Tongue (tissue), 2 donors: ENCODE measurements around the gene PAH. TPM values are rescaled to one million over a fixed set of nuclear protein-coding genes. Genes with fewer than 3 reads are reported as not detected.
"Not testable (repeated sequence)": the region's sequence is repeated elsewhere in the genome, so short reads cannot be mapped to it uniquely, and the experiment has no call there.

Experiments
- DNase-seq: peaks from one replicate; pipeline ENCODE4 v3.0.0-alpha.2; 2015
- total RNA-seq: library from RNA; depleted of rRNA; stranded (reverse); fragments of >200 nt; gene quantifications from one replicate; pipeline ENCODE4 v1.2.3, GENCODE V29; 2014

Gene PAH
- total RNA-seq, 1 donor from 2014 or later: not detected

DNA sequence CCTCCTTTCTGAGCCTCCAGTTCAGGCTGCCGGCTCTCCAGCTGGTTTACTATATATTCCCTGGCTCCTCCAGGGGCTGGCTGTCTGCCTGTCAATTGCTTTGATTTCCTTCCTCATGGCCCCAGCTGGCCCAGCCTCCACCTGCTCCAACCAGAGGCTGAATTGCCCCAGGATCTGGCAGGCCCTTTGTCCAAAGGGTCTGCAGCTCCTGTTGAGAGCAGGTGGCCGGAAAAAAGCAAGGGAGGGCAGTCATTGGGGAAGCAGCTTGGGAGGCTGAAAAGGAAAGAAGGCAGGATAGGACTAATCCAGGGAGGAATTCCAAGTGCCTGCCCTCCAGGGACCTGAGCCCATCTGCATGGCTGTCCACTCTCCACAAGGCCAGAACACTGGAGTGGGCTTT is 25.3 kb downstream of the PAH start:
- no peak for DNase-seq

DNA sequence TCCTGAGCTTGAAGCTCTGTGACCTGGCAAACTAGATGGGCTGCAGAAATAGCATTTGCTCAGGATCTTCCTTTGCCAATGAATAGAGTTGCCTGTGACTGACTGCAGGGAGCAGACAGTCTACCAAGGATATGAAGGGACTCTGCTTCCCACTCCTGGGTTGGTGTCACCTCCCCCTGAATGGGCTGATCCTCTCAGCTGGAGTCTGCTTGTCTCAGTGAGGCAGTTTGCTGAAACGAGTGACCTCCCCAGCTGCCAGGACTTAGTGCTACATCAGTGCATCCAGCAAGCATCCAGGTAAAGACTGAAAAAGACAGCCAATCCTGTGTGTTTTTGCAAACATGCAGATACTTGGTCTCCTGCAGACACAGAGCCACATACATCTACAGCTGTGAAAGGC is 28.5 kb downstream of the PAH start:
- DNase-seq: no peak

DNA sequence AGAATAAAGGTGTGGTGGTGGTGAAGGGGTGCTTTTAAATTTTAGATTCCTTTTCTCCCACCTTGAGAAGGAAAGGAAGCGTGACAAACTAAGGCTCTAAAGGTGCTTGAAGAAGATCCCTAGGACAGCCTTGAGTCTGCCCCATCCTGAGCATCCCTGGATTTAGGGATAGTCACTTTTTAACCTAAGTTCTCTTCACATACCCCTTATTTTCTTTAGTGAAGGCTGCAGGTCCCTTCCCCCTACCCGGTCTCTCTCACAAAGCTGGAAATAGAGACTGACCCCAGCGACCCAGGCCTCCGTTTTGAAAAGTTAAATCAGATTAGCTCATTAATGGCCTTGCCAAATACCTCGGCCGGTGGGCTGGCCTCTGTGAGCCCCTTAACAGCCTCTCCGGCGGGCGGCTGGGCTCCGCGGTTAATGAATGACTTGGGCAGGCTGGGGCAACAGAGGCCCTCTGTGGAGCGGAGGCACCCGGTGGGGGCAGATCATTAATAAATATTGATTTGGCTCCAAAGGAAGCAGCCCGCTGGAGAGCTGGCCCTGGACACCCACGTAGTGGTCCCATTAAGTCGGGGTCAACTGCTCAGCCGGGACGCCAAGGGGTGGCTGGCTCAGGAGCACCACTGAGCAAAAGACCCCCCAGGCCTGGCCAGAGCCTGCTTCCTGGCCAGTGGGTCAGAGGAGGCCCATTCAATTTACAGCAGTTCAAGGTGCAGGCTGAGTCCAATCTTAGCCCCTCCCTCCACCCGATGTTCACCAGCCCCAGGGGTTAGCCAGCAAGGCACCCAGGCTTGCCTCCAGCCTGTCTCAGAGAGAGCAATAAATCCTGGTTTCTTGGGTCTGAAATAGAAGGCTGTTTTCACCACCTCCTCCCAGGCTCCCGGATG is 31.8 kb downstream of the PAH start:
- no peak for DNase-seq

DNA sequence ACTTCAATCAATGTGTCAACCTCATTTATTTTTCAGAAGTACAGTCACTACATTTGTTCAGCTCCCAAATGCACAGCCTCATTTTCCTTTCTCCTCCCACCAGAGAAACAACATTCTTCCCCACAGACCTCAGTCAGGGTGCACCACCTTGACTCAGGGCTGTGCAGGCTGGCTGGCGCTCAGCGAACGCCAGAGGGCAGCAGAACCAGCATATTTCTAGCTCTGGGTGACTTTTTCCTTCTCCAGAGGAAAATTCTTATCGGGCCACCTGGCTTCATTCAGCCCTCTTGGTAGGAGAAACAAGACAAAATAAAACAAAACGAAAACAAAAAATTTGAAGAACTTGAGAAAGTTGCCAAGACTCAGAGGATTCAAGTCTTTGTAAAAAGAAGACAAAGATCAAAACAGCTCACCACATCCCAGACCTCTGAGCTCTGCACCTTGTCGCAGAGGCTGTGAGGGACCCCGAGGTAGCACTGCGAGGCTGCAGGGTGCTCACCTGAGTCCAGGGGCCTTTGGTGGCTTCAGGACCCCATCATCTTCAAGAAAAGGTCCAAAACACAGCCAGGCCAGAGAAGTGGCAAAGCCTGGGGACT is 33.7 kb downstream of the PAH start:
- peak; percentile 68 for DNase-seq

DNA sequence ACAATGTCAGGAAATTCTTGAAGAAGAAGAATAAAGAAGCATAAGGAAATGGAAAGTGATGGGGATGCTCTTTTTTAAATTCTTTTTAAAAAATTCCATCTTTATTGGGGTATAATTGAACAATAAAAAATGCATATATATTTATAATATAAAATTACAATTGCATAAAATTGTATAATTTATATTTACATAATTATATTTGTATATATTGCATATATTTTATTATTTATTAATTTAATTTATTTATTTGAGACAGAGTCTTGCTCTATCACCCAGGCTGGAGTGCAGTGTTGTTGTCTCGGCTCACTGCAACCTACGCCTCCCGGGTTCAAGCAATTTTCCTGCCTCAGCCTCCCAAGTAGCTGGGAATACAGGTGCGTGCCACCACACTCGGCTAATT is 36.3 kb downstream of the PAH start:
- no peak for DNase-seq

DNA sequence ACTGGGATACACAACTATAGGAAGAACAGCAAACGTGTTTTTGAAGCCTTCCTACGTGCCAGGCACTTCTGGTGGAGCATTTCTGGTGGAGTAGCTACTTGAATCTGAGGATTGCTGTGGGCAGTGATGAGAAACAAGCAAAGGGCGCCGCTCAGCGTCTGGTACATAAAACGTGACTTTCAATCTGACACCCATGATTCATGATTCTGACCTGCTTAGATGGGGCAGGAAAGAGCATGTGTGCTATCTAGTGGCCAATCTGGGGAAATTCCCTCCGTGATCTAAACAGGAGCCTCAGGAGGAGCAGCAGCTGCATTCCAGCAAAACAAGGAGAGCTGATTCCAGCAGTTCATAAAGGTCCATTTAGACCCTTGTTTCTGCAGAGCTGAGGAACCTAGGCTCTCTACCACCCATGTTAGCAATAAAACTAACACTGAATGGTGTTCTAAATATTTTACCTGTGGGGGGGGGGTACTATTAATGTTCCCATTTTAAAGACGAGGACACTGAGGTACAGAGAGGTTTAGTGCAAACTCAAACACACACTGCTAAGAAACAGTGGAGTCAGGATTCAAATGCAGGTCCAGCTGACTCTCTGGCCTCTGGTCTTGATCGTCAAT is 37.8 kb downstream of the PAH start:
- DNase-seq: peak; percentile 73

DNA sequence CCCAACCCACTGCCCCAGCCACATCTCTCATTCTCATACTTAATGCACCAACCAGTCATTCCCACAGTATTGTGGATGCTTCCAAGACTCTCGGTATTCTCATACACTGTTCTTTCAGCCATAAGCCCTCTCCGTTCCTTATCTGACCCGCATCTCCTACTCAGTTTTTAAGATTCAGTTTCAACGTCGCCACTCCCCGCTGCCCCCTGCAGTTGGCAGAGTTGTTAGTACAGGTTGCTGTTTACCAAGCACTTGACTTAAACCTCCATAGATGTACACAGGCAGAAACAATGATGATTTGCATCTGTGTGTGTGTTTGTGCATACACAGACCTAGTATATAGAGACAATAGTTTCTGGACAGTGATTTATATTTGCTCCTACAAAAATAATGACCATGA is 40.2 kb downstream of the PAH start:
- no peak for DNase-seq

DNA sequence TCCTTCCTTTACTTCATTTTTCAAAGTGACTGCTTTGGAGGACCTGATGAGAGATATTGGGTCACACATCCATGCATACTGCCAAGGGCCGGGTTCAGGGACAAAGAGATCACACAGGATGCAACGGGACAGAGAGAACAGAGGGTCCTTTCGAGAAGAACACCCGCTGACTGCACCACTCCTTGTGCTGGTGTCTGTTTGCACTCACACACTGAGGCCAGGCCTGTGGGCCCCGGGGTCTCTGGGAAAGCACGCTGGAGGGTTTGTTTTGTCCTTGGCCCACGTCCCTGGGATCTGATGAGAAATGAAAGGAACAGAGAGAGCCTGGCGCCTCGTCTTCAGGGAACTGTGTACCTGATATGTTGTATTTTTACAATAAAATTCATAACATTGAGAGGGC is 42.2 kb downstream of the PAH start:
- no peak for DNase-seq

DNA sequence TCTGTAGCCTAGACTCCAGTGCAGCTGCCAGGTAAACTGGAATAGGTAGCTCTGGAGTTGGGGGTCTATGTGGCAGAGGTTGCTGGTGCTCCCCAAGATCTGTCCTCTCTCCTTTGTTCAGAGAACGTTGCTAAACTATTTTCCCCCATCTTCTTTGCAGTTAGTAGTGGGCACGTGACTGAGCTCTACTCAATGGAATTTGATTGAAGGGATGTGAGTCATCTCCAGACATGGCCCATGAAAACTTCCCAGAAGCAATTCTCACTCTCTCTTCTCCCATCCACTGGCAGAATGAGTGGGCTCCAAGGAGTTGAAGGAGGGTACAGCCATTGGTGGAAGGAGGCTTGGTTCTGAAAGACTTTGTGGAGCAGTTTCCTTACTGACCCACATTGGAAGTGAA is 44.0 kb downstream of the PAH start:
- no peak for DNase-seq

DNA sequence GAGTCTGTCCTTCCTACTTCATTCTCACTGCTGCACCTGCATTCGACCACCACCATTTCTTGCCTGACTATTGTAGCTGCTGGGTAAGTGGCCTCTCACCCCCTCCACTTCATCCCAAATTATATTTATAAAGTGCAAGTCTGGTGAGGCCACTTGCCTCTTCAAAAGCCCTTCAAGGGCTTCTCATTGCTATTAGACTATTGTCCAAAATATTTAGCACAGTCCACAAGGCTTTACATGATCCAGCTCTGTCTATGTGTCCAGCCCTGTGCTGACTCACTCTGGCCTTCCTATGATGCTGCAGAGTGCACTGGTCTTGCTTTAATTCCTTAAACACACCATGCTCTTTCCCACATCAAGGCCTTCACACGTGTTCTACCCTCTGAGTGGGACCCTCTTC is 46.0 kb downstream of the PAH start:
- DNase-seq: no peak

DNA sequence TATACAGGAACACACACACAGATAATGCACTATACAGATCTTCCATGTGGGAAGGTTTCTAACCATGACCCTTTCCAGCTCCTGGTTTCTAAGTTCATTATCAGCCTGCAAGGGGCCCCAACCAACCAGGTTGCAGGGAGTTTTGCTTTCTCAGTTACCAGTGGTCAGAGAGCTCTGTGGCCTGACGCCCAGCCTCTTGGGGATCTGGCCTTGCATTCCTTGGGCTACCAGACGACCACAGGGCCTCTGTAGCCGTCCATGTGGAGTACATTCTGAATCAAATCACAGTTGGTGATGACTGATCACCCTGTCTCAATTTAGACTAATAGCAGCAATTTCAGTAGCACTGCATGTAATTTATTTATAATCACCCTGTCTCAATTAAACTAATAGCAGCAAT is 47.5 kb downstream of the PAH start:
- DNase-seq: no peak

DNA sequence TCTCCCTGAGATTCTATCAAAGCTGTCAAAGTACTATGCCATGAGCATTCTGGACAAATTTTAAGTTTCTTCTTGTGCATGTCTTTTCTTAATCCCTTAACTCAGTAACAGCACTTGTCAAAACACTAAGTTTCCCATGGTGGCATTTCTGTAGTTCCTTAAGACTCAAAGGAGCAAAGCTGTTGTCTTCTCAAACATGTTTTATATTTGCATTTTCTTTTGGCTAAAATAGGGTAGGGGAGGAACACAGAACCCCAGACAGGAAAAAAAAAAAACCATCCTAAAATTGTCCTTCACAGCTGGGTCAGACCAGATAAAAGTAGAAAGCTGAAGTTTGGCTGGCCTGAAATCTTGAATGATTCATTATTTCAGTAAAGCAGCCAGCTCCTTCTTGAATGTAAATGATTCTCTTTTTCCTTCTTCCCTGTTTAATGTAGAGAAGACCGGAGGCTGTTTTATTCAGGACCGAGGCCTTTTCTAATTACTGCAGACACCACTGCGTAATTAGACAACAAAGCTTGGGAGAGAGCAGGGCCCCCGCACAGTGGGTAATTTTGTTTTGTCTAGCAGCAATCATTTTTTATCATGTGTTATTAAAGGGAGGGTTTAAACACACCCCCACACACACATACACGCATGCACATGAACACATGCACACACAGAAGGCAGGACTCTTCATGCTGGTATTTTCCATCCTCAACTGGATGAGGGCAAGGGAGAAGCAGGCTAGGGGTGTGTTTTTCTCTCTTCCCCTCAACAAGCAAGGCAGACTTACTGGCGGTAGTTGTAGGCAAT is 51.0 kb downstream of the PAH start:
- peak; percentile 3 for DNase-seq

DNA sequence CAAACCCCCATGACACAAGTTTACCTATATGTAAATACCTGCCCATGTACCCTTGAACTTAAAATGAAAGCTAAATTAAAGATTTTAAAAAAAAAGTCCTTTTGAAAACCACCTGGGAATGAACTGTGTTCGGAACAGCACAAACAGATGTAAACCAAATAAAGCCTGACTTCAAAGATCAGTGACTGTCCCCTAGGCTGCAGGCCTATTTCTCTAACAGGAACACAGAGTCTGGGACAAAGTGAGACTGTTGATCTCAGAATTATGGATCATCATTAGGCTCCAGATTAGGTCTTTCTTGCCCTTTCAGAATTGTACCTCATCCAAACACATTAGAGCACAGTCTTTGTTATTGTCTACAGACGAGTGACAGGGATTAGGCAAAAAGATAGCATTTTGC is 54.6 kb downstream of the PAH start:
- DNase-seq: no peak

DNA sequence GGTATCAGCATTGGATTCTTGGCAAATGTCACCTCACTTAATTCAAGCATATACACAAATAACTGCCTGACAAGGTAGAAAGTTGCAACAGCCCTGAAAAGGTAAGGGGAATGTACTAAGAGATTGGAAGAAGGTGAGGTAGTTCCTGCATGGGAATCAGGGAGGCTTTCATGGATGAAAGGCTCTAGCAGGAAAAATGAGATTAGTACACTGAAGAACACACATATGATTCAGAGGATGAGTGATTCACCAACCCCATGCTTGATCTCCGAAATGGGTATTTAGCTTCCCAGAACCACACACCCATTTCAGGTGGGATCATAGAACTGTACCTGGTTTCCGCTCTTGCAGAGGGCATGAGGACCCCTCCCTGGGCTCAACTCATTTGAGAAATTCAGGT is 65.8 kb downstream of the PAH start:
- no peak for DNase-seq

DNA sequence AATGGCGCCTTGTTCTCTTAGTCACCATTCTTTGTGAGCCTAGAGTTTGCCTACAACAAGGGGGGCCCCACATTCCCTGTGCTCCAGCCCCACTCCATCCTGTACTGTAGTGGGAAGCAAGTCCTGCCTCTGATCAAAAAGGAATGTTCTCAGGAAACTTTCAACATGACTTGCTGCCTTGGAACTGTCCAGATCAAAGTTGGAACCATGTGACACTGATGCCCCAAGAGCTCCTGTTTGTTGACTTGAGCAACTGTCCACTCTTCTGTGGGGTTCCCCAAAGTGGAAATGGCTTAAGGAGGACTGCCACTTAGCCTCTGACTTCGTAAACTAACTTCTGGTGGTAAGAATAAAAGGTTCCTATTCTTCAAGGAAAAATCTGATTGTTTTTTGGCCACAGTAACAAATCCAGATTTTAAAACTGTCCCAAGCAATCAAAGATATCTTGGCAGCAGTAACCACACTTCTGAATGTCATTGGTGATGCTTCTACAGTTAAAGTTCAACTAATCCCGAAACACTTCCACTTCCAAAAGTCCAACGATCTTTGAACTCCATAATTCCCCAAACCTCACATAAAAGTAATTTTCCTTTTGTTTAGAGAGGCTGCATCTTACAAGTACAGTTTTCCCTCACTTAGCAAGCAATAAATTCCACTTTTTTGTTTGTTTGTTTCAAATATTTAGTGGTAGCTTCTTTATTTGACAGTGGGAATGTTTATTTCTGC is 67.2 kb downstream of the PAH start:
- no peak for DNase-seq

DNA sequence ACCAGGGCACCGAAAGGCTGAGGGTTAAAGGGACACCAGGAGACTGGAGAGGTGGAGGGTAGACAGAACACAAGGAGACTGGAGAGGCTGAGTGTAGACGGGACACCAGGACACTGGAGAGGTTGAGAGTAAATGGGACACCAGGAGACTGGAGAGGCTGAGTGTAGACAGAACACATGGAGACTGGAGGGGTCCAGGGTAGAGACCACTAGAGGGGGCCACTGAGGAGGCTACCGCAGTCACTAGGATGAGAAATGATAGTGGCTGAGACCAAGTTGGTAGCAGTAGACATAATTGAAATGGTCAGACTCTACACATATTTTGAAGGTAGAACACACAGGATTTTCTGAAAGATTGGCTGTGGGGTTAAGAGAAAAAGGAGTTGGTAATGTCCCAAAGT is 68.2 kb downstream of the PAH start:
- no peak for DNase-seq

DNA sequence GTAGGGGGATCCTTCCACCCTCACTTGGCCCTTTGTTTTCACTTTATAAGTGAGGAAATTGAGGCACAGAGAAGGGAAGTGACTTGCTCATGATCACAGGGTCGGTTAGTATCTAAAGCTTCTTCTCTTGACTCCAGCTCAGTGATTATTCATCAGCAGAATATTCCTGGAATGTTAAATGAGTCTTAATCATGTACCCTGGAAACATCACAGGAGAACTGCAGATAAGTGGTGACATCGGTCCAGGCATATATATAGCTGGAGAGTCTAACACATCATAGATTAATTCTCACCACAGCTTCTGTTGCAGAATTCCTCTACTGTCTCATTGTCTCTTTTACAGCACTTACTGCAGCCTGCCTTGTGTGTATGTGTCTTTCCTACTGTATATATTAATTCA is 69.9 kb downstream of the PAH start:
- DNase-seq: no peak

DNA sequence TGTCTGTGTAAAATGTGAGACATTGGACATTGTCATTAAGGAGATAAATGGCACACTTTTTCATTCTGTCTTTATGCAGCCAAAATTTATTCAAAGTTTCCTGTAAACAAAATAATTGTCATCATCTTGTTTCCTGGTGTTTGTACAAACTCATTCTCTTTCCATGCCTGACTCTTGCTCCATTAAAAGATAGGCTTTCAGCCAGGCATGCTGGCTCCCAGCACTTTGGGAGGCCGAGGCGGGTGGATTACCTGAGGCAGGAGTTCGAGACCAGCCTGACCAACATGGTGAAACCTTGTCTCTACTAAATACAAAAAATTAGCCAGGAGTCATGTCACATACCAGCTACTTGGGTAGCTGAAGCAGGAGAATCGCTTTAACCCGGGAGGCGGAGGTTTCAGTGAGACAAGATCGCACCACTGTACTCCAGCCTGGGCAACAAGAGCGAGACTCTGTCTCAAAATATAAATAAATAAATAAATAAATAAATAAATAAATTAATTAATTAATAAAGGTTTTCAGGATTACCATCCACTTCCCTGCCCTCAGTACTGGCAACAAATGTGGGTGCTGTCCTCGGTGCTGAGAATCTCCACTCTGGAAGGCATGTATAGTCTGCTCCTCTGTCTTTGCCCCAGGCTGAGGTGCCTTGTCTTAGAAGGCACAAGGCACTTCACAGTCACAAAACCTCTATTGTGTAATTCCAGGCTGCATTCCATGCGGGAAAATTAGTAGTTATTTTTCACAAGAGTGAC is 83.2 kb downstream of the PAH start:
- peak; percentile 49 for DNase-seq

DNA sequence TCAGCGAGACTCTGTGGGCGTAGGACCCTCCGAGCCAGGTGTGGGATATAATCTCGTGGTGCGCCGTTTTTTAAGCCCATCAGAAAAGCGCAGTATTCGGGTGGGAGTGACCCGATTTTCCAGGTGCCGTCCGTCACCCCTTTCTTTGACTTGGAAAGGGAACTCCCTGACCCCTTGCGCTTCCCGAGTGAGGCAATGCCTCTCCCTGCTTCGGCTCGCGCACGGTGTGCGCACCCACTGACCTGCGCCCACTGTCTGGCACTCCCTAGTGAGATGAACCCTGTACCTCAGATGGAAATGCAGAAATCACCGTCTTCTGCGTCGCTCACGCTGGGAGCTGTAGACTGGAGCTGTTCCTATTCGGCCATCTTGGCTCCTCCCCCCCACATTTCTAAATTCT is 84.2 kb downstream of the PAH start:
- DNase-seq: not testable (repeated sequence)

DNA sequence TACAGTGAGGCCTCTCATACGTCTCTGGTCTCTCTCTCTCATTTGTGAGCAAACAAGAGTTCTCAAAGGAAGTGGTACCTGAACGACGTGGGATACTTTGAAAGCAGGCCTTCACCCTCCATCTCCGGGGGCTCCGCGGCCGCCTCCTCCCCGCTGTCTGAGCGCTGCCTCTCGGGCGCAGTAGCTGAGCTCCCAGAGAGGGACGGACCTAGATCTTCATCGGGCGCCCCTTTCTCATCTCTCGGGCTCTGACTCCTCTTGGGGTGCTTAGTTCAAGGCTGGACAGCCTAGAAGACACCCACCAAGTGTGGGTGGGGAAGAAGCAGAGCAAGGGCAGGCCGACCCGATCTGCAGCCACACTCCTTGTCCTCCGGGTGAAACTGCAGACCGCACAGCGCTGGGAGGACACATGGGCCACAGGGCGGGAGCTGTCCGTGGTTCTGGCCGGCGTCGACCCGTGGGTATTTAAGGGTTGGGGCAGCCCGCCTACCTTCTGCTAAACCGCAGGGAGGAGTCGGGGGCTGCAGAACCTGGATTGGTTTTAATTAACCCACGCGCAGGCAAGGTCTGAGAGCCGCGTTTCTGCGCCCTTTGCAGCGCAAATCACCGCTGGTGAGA is 92.7 kb downstream of the PAH start:
- DNase-seq: peak; percentile 81

DNA sequence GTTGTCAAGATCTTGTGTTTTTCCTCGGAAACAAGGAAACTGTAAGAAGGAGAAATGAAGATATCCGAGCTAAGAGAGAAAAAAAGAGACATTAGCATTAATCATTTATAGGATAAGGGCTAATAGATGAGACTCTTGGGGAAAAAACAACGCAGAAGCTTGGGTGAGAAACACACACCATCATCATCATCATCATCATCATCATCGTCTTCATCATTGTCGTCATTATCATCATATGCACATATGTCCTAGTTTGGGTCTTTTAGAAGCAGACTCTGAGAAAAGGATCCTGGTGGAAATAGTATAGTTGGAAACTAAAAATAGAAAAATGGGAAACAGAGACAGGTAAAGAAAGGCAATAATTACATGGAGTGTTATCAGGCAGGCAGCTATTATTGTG is 95.9 kb downstream of the PAH start:
- DNase-seq: no peak
